ENCODE measurements around the gene NOL7. TPM values are rescaled to one million over a fixed set of nuclear protein-coding genes. Genes with fewer than 3 reads are reported as not detected.

The NOL7 gene
- total RNA-seq, 4 donors from 2014 or later = 92.4 to 120 (median 98.5) TPM

GRCh38 chr6:13572951-13573654, 42.0 kb upstream of the NOL7 start:
- Histone ChIP-seq H3K9me3 (no peaks in the 10 kb centered on the region), H3K36me3 (no peaks in the 10 kb centered on the region), H3K27me3 (no peaks in the 10 kb centered on the region), H3K27ac (peak overlapping the region in 3 of 4 donors; percentile 93 to 98 (median 95)), H3K4me1 (peaks cover 0 to 18% (median 0%) of the 10 kb centered on the region in 3 donors), H3K4me3 (peak overlapping the region; percentile 68 to 74)
- no peak for TF ChIP-seq CTCF (IDR thresholded peaks at IDR 0.05)
- no peak for TF ChIP-seq EP300 (IDR thresholded peaks at IDR 0.05)
- TF ChIP-seq POLR2AphosphoS5 (IDR thresholded peaks at IDR 0.05) = no peak
- no peak for TF ChIP-seq POLR2A (IDR thresholded peaks at IDR 0.05)
- 76 to 82% methylated on average over 8 to 14 of the region's 16 CpGs for WGBS, 2 donors (ENCODE audit: low coverage in 1 of 2)
- ATAC-seq = no peak

GRCh38 chr6:13573669-13574110, 41.4 kb upstream of the NOL7 start:
- Histone ChIP-seq H3K9me3 (no peaks in the 10 kb centered on the region), H3K4me1 (peaks cover 0 to 18% (median 0%) of the 10 kb centered on the region in 3 donors), H3K27ac (peak overlapping the region; percentile 84 to 98 (median 94)), H3K4me3 (peak overlapping the region; percentile 68 to 74), H3K27me3 (no peaks in the 10 kb centered on the region), H3K36me3 (no peaks in the 10 kb centered on the region)
- WGBS, 2 donors (ENCODE audit: low coverage in 1 of 2) = 6% methylated on average over 11 of the region's 14 CpGs; no CpG with 5 or more reads in 1 of the 2 donors
- ATAC-seq = peak; percentile 26
- TF ChIP-seq EP300 (IDR thresholded peaks at IDR 0.05) (no peak), POLR2AphosphoS5 (IDR thresholded peaks at IDR 0.05) (peak; percentile 15)

GRCh38 chr6:13574149-13574570, 41.0 kb upstream of the NOL7 start:
- Histone ChIP-seq H3K27me3 (no peaks in the 10 kb centered on the region), H3K36me3 (no peaks in the 10 kb centered on the region), H3K4me3 (peak overlapping the region; percentile 68 to 74), H3K9me3 (no peaks in the 10 kb centered on the region), H3K27ac (peak overlapping the region; percentile 84 to 98 (median 94)), H3K4me1 (peaks cover 0 to 18% (median 0%) of the 10 kb centered on the region in 3 donors)
- TF ChIP-seq CTCF (IDR thresholded peaks at IDR 0.05) = peak; percentile 23 to 77 (median 58)
- no peak for TF ChIP-seq EP300 (IDR thresholded peaks at IDR 0.05)
- TF ChIP-seq POLR2A (IDR thresholded peaks at IDR 0.05) = peak; percentile 75 to 76
- no peak for TF ChIP-seq POLR2AphosphoS5 (IDR thresholded peaks at IDR 0.05)
- ATAC-seq = peak; percentile 93
- WGBS, 2 donors (ENCODE audit: low coverage in 1 of 2) = no CpG with 5 or more reads among the region's 46 CpGs

GRCh38 chr6:13574571-13575376, 40.4 kb upstream of the NOL7 start, which contains the start of gene SIRT5:
Gene SIRT5 (plus strand): TSS chr6:13574601. CDS start chr6:13584111, 9,510 bp downstream.
- peak; percentile 67 for ATAC-seq
- H3K9me3 ChIP-seq = no peaks in the 10 kb centered on the region
- peaks cover 0 to 18% (median 0%) of the 10 kb centered on the region in 3 donors for H3K4me1 ChIP-seq
- 1 to 2% methylated on average over 12 to 16 of the region's 52 CpGs for WGBS, 2 donors (ENCODE audit: low coverage in 1 of 2)
- H3K27ac ChIP-seq = peak within 1 kb of the TSS; percentile 84 to 98 (median 94)
- H3K36me3 ChIP-seq = peaks cover 0 to 4% of the 10 kb centered on the region in 2 donors
- TF ChIP-seq EP300 (IDR thresholded peaks at IDR 0.05) = no peak
- peak; percentile 66 for TF ChIP-seq POLR2AphosphoS5 (IDR thresholded peaks at IDR 0.05)
- TF ChIP-seq POLR2A (IDR thresholded peaks at IDR 0.05) = peak; percentile 48 to 61
- H3K27me3 ChIP-seq = no peaks in the 10 kb centered on the region
- H3K4me3 ChIP-seq = peak within 1 kb of the TSS; percentile 68 to 74

GRCh38 chr6:13575377-13575775, 39.8 kb upstream of the NOL7 start:
- WGBS, 2 donors (ENCODE audit: low coverage in 1 of 2) = 24% methylated on average over 3 of the region's 3 CpGs
- peak overlapping the region; percentile 84 to 98 (median 94) for H3K27ac ChIP-seq
- H3K9me3 ChIP-seq = no peaks in the 10 kb centered on the region
- H3K4me1 ChIP-seq = peaks cover 0 to 18% (median 0%) of the 10 kb centered on the region in 3 donors
- ATAC-seq = no peak
- no peaks in the 10 kb centered on the region for H3K27me3 ChIP-seq
- H3K4me3 ChIP-seq = peak overlapping the region; percentile 68 to 74
- TF ChIP-seq POLR2A (IDR thresholded peaks at IDR 0.05) = no peak
- peak; percentile 73 to 80 (median 75) for TF ChIP-seq CTCF (IDR thresholded peaks at IDR 0.05)
- peaks cover 0 to 10% of the 10 kb centered on the region in 2 donors for H3K36me3 ChIP-seq

Measured in gastroesophageal sphincter (tissue), 4 donors.